Stimulated activated CD8-positive, alpha-beta memory T cell treated with anti-CD3 and anti-CD28 coated beads, Interleukin-2, amount 100 ng/mL, for 1 hour (primary cell): ENCODE measurements around the gene YY1.
"Not testable (repeated sequence)": the region's sequence is repeated elsewhere in the genome, so short reads cannot be mapped to it uniquely, and the experiment has no call there.

ENCODE experiments used
- DNase-seq, 2 donors: peaks; one replicate each; pipeline ENCODE4 v3.0.0-alpha.2; 2020; ENCODE audit warnings: low read depth in 2 of 2

The YY1 gene

GRCh38 chr14:100243020-100243419, 4.1 kb downstream of the YY1 start:
- DNase-seq, result no peak

GRCh38 chr14:100246809-100247428, 8.0 kb downstream of the YY1 start:
- no peak for DNase-seq

- DNase-seq, result no peak
These were observed 12.0 kb downstream of the YY1 start for GRCh38 chr14:100250732-100251465.

- no peak for DNase-seq
These were observed 13.7 kb downstream of the YY1 start for GRCh38 chr14:100252684-100253083.

- DNase-seq, result no peak
These were observed 17.5 kb downstream of the YY1 start for GRCh38 chr14:100256339-100256895.

GRCh38 chr14:100261621-100262020, 22.7 kb downstream of the YY1 start:
- DNase-seq, result no peak

GRCh38 chr14:100262545-100262944, 23.6 kb downstream of the YY1 start:
- no peak for DNase-seq

GRCh38 chr14:100263141-100263540, 24.2 kb downstream of the YY1 start:
- DNase-seq, result no peak

GRCh38 chr14:100267990-100268389, 29.0 kb downstream of the YY1 start:
- no peak for DNase-seq

GRCh38 chr14:100268591-100269207, 29.8 kb downstream of the YY1 start:
- DNase-seq, result no peak

- DNase-seq, result no peak
These were observed 32.4 kb downstream of the YY1 start for GRCh38 chr14:100271247-100271939.

GRCh38 chr14:100274250-100274649, 35.3 kb downstream of the YY1 start:
- no peak for DNase-seq

- no peak for DNase-seq
These were observed 36.3 kb downstream of the YY1 start for GRCh38 chr14:100275214-100275613.

GRCh38 chr14:100278702-100279101, 39.8 kb downstream of the YY1 start:
- no peak for DNase-seq

GRCh38 chr14:100279133-100279532, 40.2 kb downstream of the YY1 start:
- DNase-seq, result no peak

GRCh38 chr14:100279563-100279962, 40.6 kb downstream of the YY1 start:
- DNase-seq, result no peak

- no peak for DNase-seq
These were observed 42.5 kb downstream of the YY1 start for GRCh38 chr14:100281286-100282082.

GRCh38 chr14:100282083-100282350, 43.1 kb downstream of the YY1 start:
- DNase-seq, result no peak

- DNase-seq, result no peak
These were observed 43.9 kb downstream of the YY1 start for GRCh38 chr14:100282766-100283419.

GRCh38 chr14:100283436-100283835, 44.5 kb downstream of the YY1 start:
- DNase-seq, result not testable (repeated sequence)
